Measurements from ENCODE around the gene KRT40. TPM values are rescaled to one million over a fixed set of nuclear protein-coding genes. Genes with fewer than 3 reads are reported as not detected.

The KRT40 gene
- total RNA-seq, 1 donor from 2014 or later = not detected

GRCh38 chr17:40951011-40951622, 33.0 kb downstream of the KRT40 start:
- no peak for ATAC-seq

- no peak for ATAC-seq
These were observed 34.0 kb downstream of the KRT40 start for GRCh38 chr17:40950176-40950575.

DNA sequence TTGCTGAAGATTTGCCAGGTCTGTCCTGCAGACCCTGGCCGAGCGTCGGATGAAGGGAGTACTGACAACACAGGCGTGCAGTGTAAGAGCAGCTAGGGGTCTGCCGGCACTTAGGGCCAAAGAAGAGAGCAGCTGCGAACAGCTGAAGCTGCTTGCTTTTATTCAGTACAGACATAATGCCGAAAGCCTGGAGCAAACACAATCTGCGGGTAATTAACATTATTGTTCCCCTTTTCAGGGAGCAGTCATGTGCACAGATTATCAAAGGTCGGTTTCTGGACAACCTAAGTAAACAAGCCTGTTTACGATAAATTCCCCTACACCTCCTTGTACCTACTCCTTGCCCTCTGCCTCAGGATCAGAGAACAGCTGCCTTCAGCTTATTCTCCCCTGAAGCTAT, 34.7 kb downstream of the KRT40 start:
- ATAC-seq = no peak

- ATAC-seq = no peak
These were observed 36.2 kb downstream of the KRT40 start for GRCh38 chr17:40947929-40948328.

- ATAC-seq = no peak
These were observed 38.7 kb downstream of the KRT40 start for GRCh38 chr17:40945414-40945813.

DNA sequence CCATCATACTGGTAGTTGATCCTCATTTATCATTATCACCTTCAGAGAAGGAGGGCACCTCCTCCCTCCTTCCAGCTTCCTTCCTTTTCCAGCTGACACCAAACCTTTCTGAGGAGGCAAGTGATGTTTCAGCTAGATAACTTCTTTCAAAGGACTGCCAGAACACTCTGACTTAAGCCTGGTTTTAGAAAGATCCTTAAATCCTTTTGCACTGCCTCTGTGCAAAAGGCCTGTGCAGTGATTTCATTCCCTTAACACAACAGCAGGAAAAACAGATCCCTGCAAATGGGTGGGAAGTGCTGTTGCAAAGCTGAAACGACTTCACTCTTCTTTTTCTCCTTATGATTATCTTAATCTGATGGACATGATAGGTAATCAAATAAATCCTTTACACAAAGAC, 39.6 kb downstream of the KRT40 start:
- ATAC-seq = no peak

GRCh38 chr17:40942553-40942952, 41.6 kb downstream of the KRT40 start:
- no peak for ATAC-seq

GRCh38 chr17:40940266-40940665, 43.9 kb downstream of the KRT40 start:
- ATAC-seq = no peak

DNA sequence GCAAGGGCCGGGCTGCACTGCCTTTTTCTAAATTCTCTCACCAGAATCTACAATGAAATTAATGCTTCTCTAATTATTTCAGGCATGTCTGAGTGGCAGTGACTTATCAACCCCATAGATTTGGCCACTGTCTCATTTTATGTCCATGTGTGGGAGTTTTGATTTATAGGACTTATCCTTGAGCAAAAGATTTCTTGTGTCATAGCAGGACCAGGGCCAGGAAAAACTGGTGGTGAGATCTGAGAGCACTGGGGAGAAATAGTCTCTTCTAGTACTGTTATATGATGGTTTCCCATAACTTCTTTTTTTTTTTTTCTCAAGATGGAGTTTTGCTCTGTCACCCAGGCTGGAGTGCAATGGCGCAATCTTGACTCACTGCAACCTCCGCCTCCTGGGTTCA, 45.1 kb downstream of the KRT40 start:
- ATAC-seq = no peak

DNA sequence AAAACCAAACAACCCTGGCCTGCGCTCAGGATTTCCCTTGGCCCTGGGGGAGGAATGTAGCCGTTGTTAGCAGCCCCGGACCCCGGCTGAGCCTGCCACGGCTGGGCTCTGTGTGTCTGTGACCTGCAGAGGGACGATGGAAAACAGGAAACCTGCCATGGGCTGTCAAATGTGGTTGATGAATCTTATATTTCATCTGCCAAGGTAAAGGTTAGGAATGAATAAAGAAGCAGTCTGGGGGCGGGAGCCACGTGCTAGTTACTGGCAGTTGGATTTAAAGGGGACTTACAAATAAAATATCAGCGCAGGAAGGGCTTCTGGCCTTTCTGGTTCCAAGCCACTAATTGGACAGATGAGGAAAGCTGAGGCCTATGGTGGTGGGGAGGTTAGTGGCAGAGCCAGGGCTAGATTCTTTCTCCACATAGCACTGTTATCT, 46.7 kb downstream of the KRT40 start, which contains the start of gene KRT23:
Gene KRT23, minus strand, starts transcription at position 263 of the 436 bp plus-strand sequence. CDS start 1,043 bp downstream, outside the sequence.
- ATAC-seq = peak; percentile 38

- peak; percentile 39 for ATAC-seq
These were observed 47.1 kb downstream of the KRT40 start for GRCh38 chr17:40936976-40937375.

DNA sequence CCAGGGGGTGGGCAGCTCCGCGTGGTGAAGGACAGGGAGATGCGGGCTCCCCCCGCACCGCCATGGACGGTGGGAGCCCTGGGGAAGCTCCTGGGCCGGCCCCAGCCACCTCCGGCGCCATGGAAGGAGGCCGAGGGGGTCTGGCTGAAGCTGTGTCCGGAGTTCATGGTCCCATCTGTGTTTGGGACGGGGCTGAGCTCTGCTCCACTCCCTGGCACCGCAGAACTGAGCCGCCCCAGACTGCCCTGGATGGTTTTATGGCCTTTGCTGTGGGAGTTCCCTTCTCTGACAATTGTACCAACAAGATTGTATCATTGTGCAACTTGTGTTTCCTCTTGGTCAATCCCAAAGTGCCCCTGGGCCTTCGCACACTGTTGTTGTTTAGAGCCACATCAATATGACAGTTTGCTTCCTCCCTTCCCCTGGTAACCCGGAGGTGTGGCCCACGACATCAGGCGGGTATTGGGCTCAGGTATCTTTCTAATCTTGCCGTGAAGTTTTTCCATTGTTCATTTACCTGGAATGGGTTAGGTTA, 47.6 kb downstream of the KRT40 start:
- peak; percentile 53 for ATAC-seq

- ATAC-seq = no peak
These were observed 48.5 kb downstream of the KRT40 start for GRCh38 chr17:40935624-40936023.

DNA sequence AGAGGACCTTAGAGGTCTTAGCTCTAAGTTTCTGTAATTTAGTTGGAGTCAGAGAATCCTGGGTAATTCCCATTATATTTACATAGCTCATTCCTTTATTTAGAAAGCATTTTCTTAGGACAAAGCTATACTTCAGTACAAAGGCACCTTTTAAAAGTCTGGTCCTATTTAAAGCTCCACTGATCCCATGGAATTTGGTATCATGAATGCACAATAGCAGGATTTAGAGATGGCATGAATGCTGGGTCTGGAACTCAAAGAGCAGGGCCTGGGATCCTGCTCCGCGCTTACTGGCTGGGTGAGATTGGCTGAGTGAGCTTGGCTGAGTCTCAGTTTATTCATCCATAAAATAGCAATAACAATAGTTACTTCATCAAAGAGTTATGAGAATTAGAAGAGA, 51.5 kb downstream of the KRT40 start:
- ATAC-seq = no peak

GRCh38 chr17:40931311-40931710, 52.8 kb downstream of the KRT40 start:
- ATAC-seq = peak; percentile 46

Other genes starting within 250 kb of the KRT40 start
- gene KRT25, start 229.0 kb downstream of the KRT40 start, total RNA-seq = not detected
- not detected for gene KRT26, start 212.1 kb downstream of the KRT40 start, total RNA-seq
- not detected for gene KRT27, start 201.8 kb downstream of the KRT40 start, total RNA-seq
- not detected for gene KRT28, start 184.4 kb downstream of the KRT40 start, total RNA-seq
- 50.3 TPM for gene KRT10, start 161.7 kb downstream of the KRT40 start, total RNA-seq
- gene KRT12, start 117.1 kb downstream of the KRT40 start, total RNA-seq = not detected
- gene KRT20, start 99.1 kb downstream of the KRT40 start, total RNA-seq = 0.20 TPM
- 3.1 TPM for gene KRT23, start 46.7 kb downstream of the KRT40 start, total RNA-seq
- gene KRT39, start 17.4 kb downstream of the KRT40 start, total RNA-seq = not detected
- not detected for gene KRTAP3-3, start 9.8 kb upstream of the KRT40 start, total RNA-seq
- gene KRTAP3-2, start 15.6 kb upstream of the KRT40 start, total RNA-seq = not detected
- gene KRTAP3-1, start 24.8 kb upstream of the KRT40 start, total RNA-seq = not detected
- gene KRTAP1-5, start 42.9 kb upstream of the KRT40 start, total RNA-seq = not detected
- not detected for gene KRTAP1-4, start 45.9 kb upstream of the KRT40 start, total RNA-seq
- not detected for gene KRTAP1-3, start 50.5 kb upstream of the KRT40 start, total RNA-seq
- not detected for gene KRTAP1-1, start 57.1 kb upstream of the KRT40 start, total RNA-seq
- not detected for gene KRTAP2-1, start 63.0 kb upstream of the KRT40 start, total RNA-seq
- gene KRTAP2-2, start 70.9 kb upstream of the KRT40 start, total RNA-seq = not detected
- not detected for gene KRTAP2-3, start 75.8 kb upstream of the KRT40 start, total RNA-seq
- gene KRTAP2-4, start 81.6 kb upstream of the KRT40 start, total RNA-seq = not detected
- gene KRTAP4-7, start 99.8 kb upstream of the KRT40 start, total RNA-seq = not detected
- not detected for gene KRTAP4-8, start 113.8 kb upstream of the KRT40 start, total RNA-seq
- not detected for gene KRTAP4-16, start 117.9 kb upstream of the KRT40 start, total RNA-seq
- gene KRTAP4-9, start 121.1 kb upstream of the KRT40 start, total RNA-seq = not detected
- gene KRTAP4-11, start 134.0 kb upstream of the KRT40 start, total RNA-seq = not detected
- gene KRTAP4-12, start 139.9 kb upstream of the KRT40 start, total RNA-seq = not detected
- gene KRTAP4-6, start 156.2 kb upstream of the KRT40 start, total RNA-seq = not detected
- not detected for gene KRTAP4-5, start 165.5 kb upstream of the KRT40 start, total RNA-seq
- not detected for gene KRTAP4-4, start 176.4 kb upstream of the KRT40 start, total RNA-seq
- gene KRTAP4-3, start 183.9 kb upstream of the KRT40 start, total RNA-seq = not detected
- not detected for gene KRTAP4-2, start 193.9 kb upstream of the KRT40 start, total RNA-seq
- not detected for gene KRTAP4-1, start 200.6 kb upstream of the KRT40 start, total RNA-seq
- gene KRTAP9-1, start 205.6 kb upstream of the KRT40 start, total RNA-seq = not detected
- not detected for gene KRTAP9-2, start 242.3 kb upstream of the KRT40 start, total RNA-seq
- gene KRTAP9-3, start 248.1 kb upstream of the KRT40 start, total RNA-seq = not detected